GM21423 (cell line): ENCODE measurements around the gene RAI14.
"Not testable (repeated sequence)": the region's sequence is repeated elsewhere in the genome, so short reads cannot be mapped to it uniquely, and the experiment has no call there.

Experiments
- ATAC-seq: cut with Tn5 transposase; IDR thresholded peaks from one replicate; pipeline ENCODE4 v1.9.1; 2021; ENCODE audit warnings: mild to moderate bottlenecking, moderate library complexity; ENCODE audit not compliant: unreplicated experiment

Gene RAI14

GRCh38 chr5:34724741-34725140 lies 68.6 kb downstream of the RAI14 start:
- ATAC-seq, result no peak

GRCh38 chr5:34727166-34727749 lies 71.1 kb downstream of the RAI14 start:
- not testable (repeated sequence) for ATAC-seq

GRCh38 chr5:34728236-34728635 lies 72.1 kb downstream of the RAI14 start:
- no peak for ATAC-seq

- no peak for ATAC-seq
These were observed 75.5 kb downstream of the RAI14 start for GRCh38 chr5:34731435-34732232.

GRCh38 chr5:34734326-34734725 lies 78.2 kb downstream of the RAI14 start:
- ATAC-seq, result no peak

GRCh38 chr5:34735491-34736426 lies 79.6 kb downstream of the RAI14 start:
- ATAC-seq, result no peak

- ATAC-seq, result no peak
These were observed 80.5 kb downstream of the RAI14 start for GRCh38 chr5:34736445-34737115.

- no peak for ATAC-seq
These were observed 81.6 kb downstream of the RAI14 start for GRCh38 chr5:34737731-34738130.

GRCh38 chr5:34738381-34738780 lies 82.3 kb downstream of the RAI14 start:
- no peak for ATAC-seq

- ATAC-seq, result no peak
These were observed 84.3 kb downstream of the RAI14 start for GRCh38 chr5:34740389-34740806.

- ATAC-seq, result no peak
These were observed 85.9 kb downstream of the RAI14 start for GRCh38 chr5:34742061-34742460.

GRCh38 chr5:34743878-34744277 lies 87.8 kb downstream of the RAI14 start:
- no peak for ATAC-seq

- ATAC-seq, result no peak
These were observed 92.3 kb downstream of the RAI14 start for GRCh38 chr5:34748431-34748830.

- no peak for ATAC-seq
These were observed 93.3 kb downstream of the RAI14 start for GRCh38 chr5:34749431-34749873.

- no peak for ATAC-seq
These were observed 94.1 kb downstream of the RAI14 start for GRCh38 chr5:34750206-34750605.

- ATAC-seq, result no peak
These were observed 95.9 kb downstream of the RAI14 start for GRCh38 chr5:34751807-34752736.

- ATAC-seq, result not testable (repeated sequence)
These were observed 97.1 kb downstream of the RAI14 start for GRCh38 chr5:34753236-34753635.

GRCh38 chr5:34755926-34756325 lies 99.8 kb downstream of the RAI14 start:
- ATAC-seq, result no peak

- no peak for ATAC-seq
These were observed 100.9 kb downstream of the RAI14 start for GRCh38 chr5:34756781-34757624.
